Liver (tissue), 9 donors: ENCODE measurements around the gene NSG1. TPM values are rescaled to one million over a fixed set of nuclear protein-coding genes. Genes with fewer than 3 reads are reported as not detected.

Source experiments
- DNase-seq: peaks from one replicate; pipeline ENCODE4 v3.0.0-alpha.2; 2017; ENCODE audit warnings: low spot score
- H3K27ac ChIP-seq, 2 donors: one replicate each; pipeline ENCODE4 v1.7.0; 2013; ENCODE audit warnings: inconsistent platforms in 2 of 2, low read length in 2 of 2, control low read depth in 1 of 2, low read depth in 1 of 2, mild to moderate bottlenecking in 1 of 2
- H3K27me3 ChIP-seq, 4 donors: one replicate each; pipeline versions ENCODE4 v1.6.1 to v1.7.0; 2013; ENCODE audit warnings: low read length in 3 of 4, inconsistent platforms in 1 of 4, mild to moderate bottlenecking in 1 of 4, moderate library complexity in 1 of 4; ENCODE audit not compliant: control insufficient read depth in 4 of 4, insufficient read depth in 4 of 4
- H3K36me3 ChIP-seq, 4 donors: one replicate each; pipeline versions ENCODE4 v1.6.1 to v1.7.0; 2013; ENCODE audit warnings: low read length in 3 of 4, mild to moderate bottlenecking in 3 of 4, low read depth in 1 of 4, moderate library complexity in 1 of 4; ENCODE audit not compliant: control insufficient read depth in 4 of 4, insufficient read depth in 3 of 4
- H3K4me1 ChIP-seq, 4 donors: one replicate each; pipeline versions ENCODE4 v1.6.1 to v1.7.0; 2013; ENCODE audit warnings: low read length in 3 of 4, mild to moderate bottlenecking in 3 of 4, moderate library complexity in 1 of 4; ENCODE audit not compliant: control insufficient read depth in 4 of 4, insufficient read depth in 4 of 4
- H3K4me3 ChIP-seq, 3 donors: one replicate each; pipeline versions ENCODE4 v1.6.1 to v1.7.0; 2013; ENCODE audit warnings: low read length in 3 of 3, control low read depth in 1 of 3, low read depth in 1 of 3, mild to moderate bottlenecking in 1 of 3
- H3K9ac ChIP-seq, 2 donors: one replicate each; pipeline ENCODE4 v1.7.0; 2013; ENCODE audit warnings: low read length in 2 of 2, mild to moderate bottlenecking in 2 of 2, moderate library complexity in 2 of 2, control low read depth in 1 of 2, low read depth in 1 of 2
- H3K9me3 ChIP-seq, 4 donors: one replicate each; pipeline versions ENCODE4 v1.6.1 to v1.7.0; 2013; ENCODE audit warnings: low read length in 3 of 4; ENCODE audit not compliant: control insufficient read depth in 4 of 4
- ATF3 ChIP-seq: IDR thresholded peaks from 2 replicates; pipeline ENCODE4 v1.6.1; 2016; ENCODE audit warnings: antibody characterized with exemption
- EGR1 ChIP-seq, 2 donors: IDR thresholded peaks; 2 replicates each; pipeline ENCODE4 v1.6.1; 2016 to 2018; ENCODE audit warnings: antibody characterized with exemption in 2 of 2, low read depth in 2 of 2
- FOXA1 ChIP-seq: IDR thresholded peaks from 2 replicates; pipeline ENCODE4 v1.6.1; 2016; ENCODE audit warnings: antibody characterized with exemption
- FOXA2 ChIP-seq: IDR thresholded peaks from 2 replicates; pipeline ENCODE4 v1.6.1; 2016; ENCODE audit warnings: antibody characterized with exemption
- GABPA ChIP-seq, 2 donors: IDR thresholded peaks in 1 of 2; conservative IDR thresholded peaks in 1 of 2; 2 replicates each; pipeline ENCODE4 v1.6.1; 2016; ENCODE audit warnings: antibody characterized with exemption in 2 of 2, mild to moderate bottlenecking in 1 of 2, moderate library complexity in 1 of 2
- HNF4A ChIP-seq, 2 donors: conservative IDR thresholded peaks; 2 replicates each; pipeline ENCODE4 v1.6.1; 2016; ENCODE audit warnings: antibody characterized with exemption in 2 of 2, mild to moderate bottlenecking in 2 of 2
- HNF4G ChIP-seq: IDR thresholded peaks from 2 replicates; pipeline ENCODE4 v1.6.1; 2016; ENCODE audit warnings: antibody characterized with exemption
- JUND ChIP-seq, 2 donors: IDR thresholded peaks; 2 replicates each; pipeline ENCODE4 v1.6.1; 2016; ENCODE audit warnings: antibody characterized with exemption in 2 of 2
- MAX ChIP-seq: IDR thresholded peaks from 2 replicates; pipeline ENCODE4 v1.6.1; 2016; ENCODE audit warnings: antibody characterized with exemption
- NR2F2 ChIP-seq: IDR thresholded peaks from 2 replicates; pipeline ENCODE4 v1.6.1; 2016; ENCODE audit warnings: antibody characterized with exemption
- RAD21 ChIP-seq, 2 donors: IDR thresholded peaks; 2 replicates each; pipeline ENCODE4 v1.6.1; 2016; ENCODE audit warnings: antibody characterized with exemption in 2 of 2, mild to moderate bottlenecking in 2 of 2
- REST ChIP-seq: IDR thresholded peaks from 2 replicates; pipeline ENCODE4 v1.6.1; 2016; ENCODE audit warnings: antibody characterized with exemption, mild to moderate bottlenecking
- RXRA ChIP-seq, 2 donors: IDR thresholded peaks; 2 replicates each; pipeline ENCODE4 v1.6.1; 2017 to 2018; ENCODE audit warnings: antibody characterized with exemption in 2 of 2, mild to moderate bottlenecking in 1 of 2
- SP1 ChIP-seq: IDR thresholded peaks from 2 replicates; pipeline ENCODE4 v1.6.1; 2018; ENCODE audit warnings: antibody characterized with exemption, mild to moderate bottlenecking
- TAF1 ChIP-seq: conservative IDR thresholded peaks from 2 replicates; pipeline ENCODE4 v1.6.1; 2016; ENCODE audit warnings: antibody characterized with exemption, mild to moderate bottlenecking
- YY1 ChIP-seq: IDR thresholded peaks from 2 replicates; pipeline ENCODE4 v1.6.1; 2016; ENCODE audit warnings: antibody characterized with exemption, mild to moderate bottlenecking
- WGBS: extraction: QIAGEN DNeasy Blood & Tissue Kit; methylation state at CpG from one replicate; pipeline ENCODE4 v1.1.7; 2013; 5-methylcytosine and 5-hydroxymethylcytosine counted together
- polyA plus RNA-seq, 2 donors: library from polyadenylated mRNA; stranded (reverse) in 1 of 2; unstranded in 1 of 2; fragments of 200-250 nt in 1 of 2; fragments of >200 nt in 1 of 2; fragmentation: Nextera tagmentation in 1 of 2; extraction: Ambion mirVana in 1 of 2; gene quantifications; one replicate each; pipeline versions ENCODE4 v1.2.1 to v1.2.3, GENCODE V29; 2013 to 2015
- total RNA-seq, 2 donors: library from RNA; depleted of rRNA; stranded (reverse); fragments of >200 nt; gene quantifications; one replicate each; pipeline ENCODE4 v1.2.3, GENCODE V29; 2014
- TF ChIP-seq, protein P1 (sequence below): IDR thresholded peaks from 2 replicates; pipeline ENCODE4 v1.6.1; 2016; ENCODE audit warnings: antibody characterized with exemption
- TF ChIP-seq, protein P2 (sequence below): fragments of 150-350 bp; IDR thresholded peaks from 2 replicates; pipeline ENCODE4 v1.5.1; 2017; ENCODE audit warnings: improper control_type of control experiment, low read depth, low read length; ENCODE audit not compliant: missing input control
- donor health status: healthy.
- donor health status: healthy.
- donor health status: healthy.
- donor health status: healthy.
- donor health status: healthy.

The NSG1 gene
- total and polyA plus RNA-seq, 4 donors = under 0.01 to 0.33 (median 0.13) TPM

DNA sequence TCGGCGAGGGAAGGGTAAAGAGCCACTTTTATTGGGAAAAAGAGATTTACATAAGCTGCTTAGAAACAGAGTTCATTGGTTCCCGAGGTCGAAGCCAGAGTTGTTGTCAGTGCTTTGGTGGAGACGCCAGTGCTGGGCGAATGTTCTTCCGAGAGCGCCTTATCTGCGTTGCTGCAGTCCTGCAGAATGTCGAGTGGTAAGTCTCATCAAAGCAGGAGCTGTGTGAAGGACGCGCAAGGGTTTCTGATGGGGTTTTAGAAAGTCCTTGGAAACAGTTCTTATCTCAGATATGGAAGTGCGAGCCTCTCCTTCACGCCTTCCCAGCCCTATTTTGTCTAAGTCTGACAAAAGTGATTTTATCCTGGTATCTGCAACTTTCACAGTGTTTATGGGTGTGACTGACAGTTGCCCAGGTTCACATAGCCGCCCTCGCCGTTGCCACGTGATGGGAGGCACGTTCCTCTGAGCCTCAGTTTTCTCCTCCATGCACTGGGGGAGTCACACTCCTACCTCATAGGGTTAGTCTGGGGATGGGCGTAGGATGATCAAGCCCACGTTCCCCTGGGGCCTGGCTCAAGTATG lies 47.3 kb upstream of the NSG1 start:
- Histone ChIP-seq H3K9me3 (no peaks in the 10 kb centered on the region), H3K4me3 (no peak overlapping the region), H3K9ac (no peak overlapping the region), H3K36me3 (no peaks in the 10 kb centered on the region), H3K27ac (no peak overlapping the region), H3K4me1 (peaks cover 0 to 4% (median 0%) of the 10 kb centered on the region in 4 donors), H3K27me3 (no peaks in the 10 kb centered on the region)
- no peak for DNase-seq
- no peak for TF ChIP-seq HNF4G
- TF ChIP-seq NR2F2 = no peak
- TF ChIP-seq MAX = no peak
- no peak for TF ChIP-seq FOXA1
- TF ChIP-seq, protein P1, sequence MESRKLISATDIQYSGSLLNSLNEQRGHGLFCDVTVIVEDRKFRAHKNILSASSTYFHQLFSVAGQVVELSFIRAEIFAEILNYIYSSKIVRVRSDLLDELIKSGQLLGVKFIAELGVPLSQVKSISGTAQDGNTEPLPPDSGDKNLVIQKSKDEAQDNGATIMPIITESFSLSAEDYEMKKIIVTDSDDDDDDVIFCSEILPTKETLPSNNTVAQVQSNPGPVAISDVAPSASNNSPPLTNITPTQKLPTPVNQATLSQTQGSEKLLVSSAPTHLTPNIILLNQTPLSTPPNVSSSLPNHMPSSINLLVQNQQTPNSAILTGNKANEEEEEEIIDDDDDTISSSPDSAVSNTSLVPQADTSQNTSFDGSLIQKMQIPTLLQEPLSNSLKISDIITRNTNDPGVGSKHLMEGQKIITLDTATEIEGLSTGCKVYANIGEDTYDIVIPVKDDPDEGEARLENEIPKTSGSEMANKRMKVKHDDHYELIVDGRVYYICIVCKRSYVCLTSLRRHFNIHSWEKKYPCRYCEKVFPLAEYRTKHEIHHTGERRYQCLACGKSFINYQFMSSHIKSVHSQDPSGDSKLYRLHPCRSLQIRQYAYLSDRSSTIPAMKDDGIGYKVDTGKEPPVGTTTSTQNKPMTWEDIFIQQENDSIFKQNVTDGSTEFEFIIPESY = no peak
- no peak for TF ChIP-seq RXRA (IDR thresholded peaks at IDR 0.05)
- no peak for TF ChIP-seq TAF1
- no peak for TF ChIP-seq SP1
- TF ChIP-seq RAD21 (IDR thresholded peaks at IDR 0.05) = no peak
- TF ChIP-seq YY1 = no peak
- no peak for TF ChIP-seq REST
- no peak for TF ChIP-seq HNF4A (conservative IDR thresholded peaks at IDR 0.05)
- WGBS = 63% methylated on average over 21 of the region's 21 CpGs

- Histone ChIP-seq H3K27ac (no peak overlapping the region), H3K4me3 (no peak overlapping the region), H3K36me3 (no peaks in the 10 kb centered on the region), H3K4me1 (no peaks in the 10 kb centered on the region), H3K27me3 (no peaks in the 10 kb centered on the region), H3K9me3 (no peaks in the 10 kb centered on the region), H3K9ac (no peak overlapping the region)
- WGBS = 90% methylated on average over 9 of the region's 9 CpGs
- DNase-seq = no peak
- TF ChIP-seq JUND (IDR thresholded peaks at IDR 0.05) = no peak
- no peak for TF ChIP-seq TAF1
- no peak for TF ChIP-seq YY1
- TF ChIP-seq MAX = no peak
- TF ChIP-seq HNF4A (conservative IDR thresholded peaks at IDR 0.05) = no peak
- TF ChIP-seq SP1 = no peak
- TF ChIP-seq, protein P2, sequence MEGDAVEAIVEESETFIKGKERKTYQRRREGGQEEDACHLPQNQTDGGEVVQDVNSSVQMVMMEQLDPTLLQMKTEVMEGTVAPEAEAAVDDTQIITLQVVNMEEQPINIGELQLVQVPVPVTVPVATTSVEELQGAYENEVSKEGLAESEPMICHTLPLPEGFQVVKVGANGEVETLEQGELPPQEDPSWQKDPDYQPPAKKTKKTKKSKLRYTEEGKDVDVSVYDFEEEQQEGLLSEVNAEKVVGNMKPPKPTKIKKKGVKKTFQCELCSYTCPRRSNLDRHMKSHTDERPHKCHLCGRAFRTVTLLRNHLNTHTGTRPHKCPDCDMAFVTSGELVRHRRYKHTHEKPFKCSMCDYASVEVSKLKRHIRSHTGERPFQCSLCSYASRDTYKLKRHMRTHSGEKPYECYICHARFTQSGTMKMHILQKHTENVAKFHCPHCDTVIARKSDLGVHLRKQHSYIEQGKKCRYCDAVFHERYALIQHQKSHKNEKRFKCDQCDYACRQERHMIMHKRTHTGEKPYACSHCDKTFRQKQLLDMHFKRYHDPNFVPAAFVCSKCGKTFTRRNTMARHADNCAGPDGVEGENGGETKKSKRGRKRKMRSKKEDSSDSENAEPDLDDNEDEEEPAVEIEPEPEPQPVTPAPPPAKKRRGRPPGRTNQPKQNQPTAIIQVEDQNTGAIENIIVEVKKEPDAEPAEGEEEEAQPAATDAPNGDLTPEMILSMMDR = no peak
- TF ChIP-seq FOXA1 = no peak
- no peak for TF ChIP-seq FOXA2
- TF ChIP-seq RAD21 (IDR thresholded peaks at IDR 0.05) = no peak
- TF ChIP-seq GABPA (IDR thresholded peaks at IDR 0.05 in 1 of 2, conservative IDR thresholded peaks at IDR 0.05 in 1 of 2) = no peak
- no peak for TF ChIP-seq ATF3
- TF ChIP-seq NR2F2 = no peak
- no peak for TF ChIP-seq EGR1 (IDR thresholded peaks at IDR 0.05; ENCODE audit: low read depth in 2 of 2)
- TF ChIP-seq, protein P1 = no peak
Observed at GRCh38 chr4:4341861-4342650, 44.8 kb upstream of the NSG1 start.
